ENCODE results near the gene FOXJ2. TPM values are rescaled to one million over a fixed set of nuclear protein-coding genes. Genes with fewer than 3 reads are reported as not detected.
"Not testable (repeated sequence)": the region's sequence is repeated elsewhere in the genome, so short reads cannot be mapped to it uniquely, and the experiment has no call there.

The FOXJ2 gene
- total and polyA plus RNA-seq, 2 donors (not counting 1 experiment from before 2014, with no cell fraction given), result 8.3 TPM

DNA sequence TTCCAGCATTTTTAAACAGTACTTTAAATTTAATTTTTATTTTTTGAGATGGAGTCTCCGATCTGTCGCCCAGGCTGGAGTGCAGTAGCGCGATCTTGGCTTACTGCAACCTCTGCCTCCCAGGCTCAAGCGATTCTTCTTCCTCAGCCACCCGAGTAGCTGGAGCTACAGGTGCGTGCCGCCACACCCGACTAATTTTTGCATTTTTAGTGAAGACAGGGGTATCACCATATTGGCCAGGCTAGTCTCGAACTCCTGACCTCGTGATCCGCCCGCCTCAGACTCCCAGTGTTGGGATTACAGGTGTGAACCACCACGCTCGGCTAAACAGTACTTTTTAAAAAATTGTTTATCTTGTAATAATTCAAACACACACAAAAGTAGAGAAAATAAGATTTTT lies 4.2 kb upstream of the FOXJ2 start:
- no peak for TF ChIP-seq EZH2 (IDR thresholded peaks at IDR 0.05; ENCODE audit: low read length, missing control alignments)
- TF ChIP-seq, protein P1, sequence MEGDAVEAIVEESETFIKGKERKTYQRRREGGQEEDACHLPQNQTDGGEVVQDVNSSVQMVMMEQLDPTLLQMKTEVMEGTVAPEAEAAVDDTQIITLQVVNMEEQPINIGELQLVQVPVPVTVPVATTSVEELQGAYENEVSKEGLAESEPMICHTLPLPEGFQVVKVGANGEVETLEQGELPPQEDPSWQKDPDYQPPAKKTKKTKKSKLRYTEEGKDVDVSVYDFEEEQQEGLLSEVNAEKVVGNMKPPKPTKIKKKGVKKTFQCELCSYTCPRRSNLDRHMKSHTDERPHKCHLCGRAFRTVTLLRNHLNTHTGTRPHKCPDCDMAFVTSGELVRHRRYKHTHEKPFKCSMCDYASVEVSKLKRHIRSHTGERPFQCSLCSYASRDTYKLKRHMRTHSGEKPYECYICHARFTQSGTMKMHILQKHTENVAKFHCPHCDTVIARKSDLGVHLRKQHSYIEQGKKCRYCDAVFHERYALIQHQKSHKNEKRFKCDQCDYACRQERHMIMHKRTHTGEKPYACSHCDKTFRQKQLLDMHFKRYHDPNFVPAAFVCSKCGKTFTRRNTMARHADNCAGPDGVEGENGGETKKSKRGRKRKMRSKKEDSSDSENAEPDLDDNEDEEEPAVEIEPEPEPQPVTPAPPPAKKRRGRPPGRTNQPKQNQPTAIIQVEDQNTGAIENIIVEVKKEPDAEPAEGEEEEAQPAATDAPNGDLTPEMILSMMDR (conservative IDR thresholded peaks at IDR 0.05 in 1 of 2, IDR thresholded peaks at IDR 0.05 in 1 of 2; ENCODE audit: low read depth in 1 of 2, low read length in 2 of 2), result no peak
- H4K20me1 ChIP-seq (ENCODE audit: control insufficient read depth, extremely low read depth, insufficient read depth, low read length), result no peaks in the 10 kb centered on the region
- H3K4me2 ChIP-seq (ENCODE audit: extremely low read depth, insufficient read depth, low read length), result no peak overlapping the region
- H3K79me2 ChIP-seq (ENCODE audit: control insufficient read depth, insufficient read depth, low read length), result peaks cover 10% of the 10 kb centered on the region
- H2AFZ ChIP-seq (ENCODE audit: low read length), result no peak overlapping the region
- H3K9ac ChIP-seq (ENCODE audit: insufficient read depth, low read length), result no peak overlapping the region
- DNase-seq (ENCODE audit: low read depth in 2 of 2), result no peak
- no peak overlapping the region for H3K27ac ChIP-seq (ENCODE audit: insufficient read depth, low read length)
- peaks cover 2% of the 10 kb centered on the region for H3K4me1 ChIP-seq (ENCODE audit: control insufficient read depth, extremely low read depth, insufficient read depth, low read length)
- H3K36me3 ChIP-seq (ENCODE audit: control insufficient read depth, insufficient read depth, low read length), result no peaks in the 10 kb centered on the region
- no peaks in the 10 kb centered on the region for H3K27me3 ChIP-seq (ENCODE audit: control insufficient read depth, insufficient read depth, low read length)
- no peaks in the 10 kb centered on the region for H3K9me3 ChIP-seq (ENCODE audit: control insufficient read depth, insufficient read depth, low read depth, low read length)
- no peak overlapping the region for H3K4me3 ChIP-seq (replicated peaks in 1 of 4; ENCODE audit: control extremely low read depth in 1 of 4, insufficient read depth in 1 of 4, low read depth in 3 of 4, low read length in 4 of 4)

DNA sequence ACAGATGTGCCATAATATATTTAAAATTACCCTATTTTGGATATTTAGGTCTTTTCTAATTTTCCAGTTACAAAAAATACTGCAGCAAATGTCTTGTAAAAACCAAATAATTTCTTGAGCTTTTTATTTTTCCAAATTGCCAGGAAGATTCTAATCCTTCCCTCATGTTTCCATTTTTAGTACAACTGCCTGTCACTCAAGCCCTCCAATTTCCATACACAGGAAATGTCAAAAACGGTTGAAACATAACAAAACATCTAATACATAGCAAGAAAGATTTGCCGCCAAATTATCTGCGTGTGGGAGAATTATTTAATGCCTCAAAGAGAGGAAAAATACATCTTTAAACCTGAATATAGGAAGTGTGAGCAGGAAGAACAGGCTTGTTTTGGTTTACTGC lies 2.3 kb upstream of the FOXJ2 start:
- Histone ChIP-seq H3K79me2 (ENCODE audit: control insufficient read depth, insufficient read depth, low read length) (peaks cover 27% of the 10 kb centered on the region), H2AFZ (ENCODE audit: low read length) (no peak overlapping the region), H3K4me2 (ENCODE audit: extremely low read depth, insufficient read depth, low read length) (no peak overlapping the region), H3K36me3 (ENCODE audit: control insufficient read depth, insufficient read depth, low read length) (no peaks in the 10 kb centered on the region), H3K9me3 (ENCODE audit: control insufficient read depth, insufficient read depth, low read depth, low read length) (no peaks in the 10 kb centered on the region), H3K4me1 (ENCODE audit: control insufficient read depth, extremely low read depth, insufficient read depth, low read length) (peaks cover 8% of the 10 kb centered on the region), H4K20me1 (ENCODE audit: control insufficient read depth, extremely low read depth, insufficient read depth, low read length) (no peaks in the 10 kb centered on the region), H3K9ac (ENCODE audit: insufficient read depth, low read length) (no peak overlapping the region), H3K27me3 (ENCODE audit: control insufficient read depth, insufficient read depth, low read length) (no peaks in the 10 kb centered on the region), H3K4me3 (replicated peaks in 1 of 4; ENCODE audit: control extremely low read depth in 1 of 4, insufficient read depth in 1 of 4, low read depth in 3 of 4, low read length in 4 of 4) (no peak overlapping the region), H3K27ac (ENCODE audit: insufficient read depth, low read length) (no peak overlapping the region)
- DNase-seq (ENCODE audit: low read depth in 2 of 2), result no peak
- TF ChIP-seq, protein P1 (conservative IDR thresholded peaks at IDR 0.05 in 1 of 2, IDR thresholded peaks at IDR 0.05 in 1 of 2; ENCODE audit: low read depth in 1 of 2, low read length in 2 of 2), result no peak

DNA sequence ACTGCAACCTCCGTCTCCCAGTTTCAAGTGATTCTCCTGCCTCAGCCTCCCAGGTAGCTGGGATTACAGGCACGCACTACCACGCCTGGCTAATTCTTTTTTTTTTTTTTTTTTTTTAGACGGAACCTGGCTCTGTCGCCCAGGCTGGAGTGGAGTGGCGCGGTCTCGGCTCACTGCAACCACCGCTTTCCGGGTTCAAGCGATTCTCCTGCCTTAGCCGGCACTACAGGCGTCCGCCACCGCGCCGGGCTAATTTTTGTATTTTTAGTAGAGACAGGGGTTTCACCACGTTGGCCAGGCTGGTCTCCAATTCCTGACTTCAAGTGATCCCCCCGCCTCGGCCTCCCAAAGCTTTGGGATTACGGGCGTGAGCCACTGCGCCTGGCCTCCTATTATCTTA lies 1.5 kb upstream of the FOXJ2 start:
- H3K9me3 ChIP-seq (ENCODE audit: control insufficient read depth, insufficient read depth, low read depth, low read length); H3K4me1 ChIP-seq (ENCODE audit: control insufficient read depth, extremely low read depth, insufficient read depth, low read length); H3K27me3 ChIP-seq (ENCODE audit: control insufficient read depth, insufficient read depth, low read length); H3K27ac ChIP-seq (ENCODE audit: insufficient read depth, low read length); H3K36me3 ChIP-seq (ENCODE audit: control insufficient read depth, insufficient read depth, low read length); DNase-seq (ENCODE audit: low read depth in 2 of 2); H3K4me2 ChIP-seq (ENCODE audit: extremely low read depth, insufficient read depth, low read length); H3K9ac ChIP-seq (ENCODE audit: insufficient read depth, low read length); H3K4me3 ChIP-seq (replicated peaks in 1 of 4; ENCODE audit: control extremely low read depth in 1 of 4, insufficient read depth in 1 of 4, low read depth in 3 of 4, low read length in 4 of 4); H4K20me1 ChIP-seq (ENCODE audit: control insufficient read depth, extremely low read depth, insufficient read depth, low read length); H2AFZ ChIP-seq (ENCODE audit: low read length): not testable (repeated sequence)
- H3K79me2 ChIP-seq (ENCODE audit: control insufficient read depth, insufficient read depth, low read length), result peaks cover 34% of the 10 kb centered on the region

All from fibroblast of lung (primary cell).